HepG2 (cell line): ENCODE data around the gene WDR53. TPM values are rescaled to one million over a fixed set of nuclear protein-coding genes. Genes with fewer than 3 reads are reported as not detected.
"Not testable (repeated sequence)": the region's sequence is repeated elsewhere in the genome, so short reads cannot be mapped to it uniquely, and the experiment has no call there.

Experiments
- ATAC-seq: fragments of 200-7000 bp; cut with Tn5 transposase; 3 replicates; pipeline ENCODE4 v1.9.1; 2020; ENCODE audit warnings: mild to moderate bottlenecking, moderate library complexity
- BruUV-seq: library from RNA; stranded (reverse); fragments of 400-500 nt; replicated peaks from 2 replicates; lab custom pipeline; 2021; lab: Mats Ljungman, UMichigan
- CTCF ChIA-PET: fragments of 300-600 bp; formaldehyde crosslinking; extraction: SDS; loops from one replicate; lab custom pipeline; 2021; ENCODE audit warnings: low total read pairs, inconsistent platforms, low intra/inter-chr PET ratio; lab: Yijun Ruan, JAX
- POLR2A ChIA-PET: fragments of 350-600 bp; sonication (Branson Sonifier 250); formaldehyde crosslinking; loops from one replicate; lab custom pipeline; 2020; ENCODE audit warnings: antibody characterized with exemption, inconsistent platforms; lab: Yijun Ruan, JAX
- DNase-seq: peaks from one replicate; pipeline ENCODE4 v3.0.0-alpha.2; 2015; ENCODE audit warnings: low spot score
- FAIRE-seq: peaks from 3 replicates; lab custom pipeline; 2011; peaks lifted over from hg19 to GRCh38; lab: Jason Lieb, UNC
- H2AFZ ChIP-seq: one replicate; pipeline ENCODE4 v1.6.1; 2011; ENCODE audit warnings: low read length, inconsistent platforms
- H3K27ac ChIP-seq: fragments of 300-600 bp; 3 replicates; pipeline ENCODE4 v1.8.0; 2011; ENCODE audit warnings: mixed run types, mild to moderate bottlenecking, mixed read lengths, low read length, inconsistent platforms; ENCODE audit not compliant: insufficient read depth; ENCODE audit errors: extremely low read length
- H3K27me3 ChIP-seq, 2 experiments: fragments of 200-600 bp in 1 of 2; 2 replicates in 1 of 2; 3 replicates in 1 of 2; pipeline versions ENCODE4 v1.6.0 to v1.8.0; 2011; ENCODE audit warnings: low read length in 2 of 2, mild to moderate bottlenecking in 2 of 2, moderate library complexity in 2 of 2, inconsistent platforms in 1 of 2; ENCODE audit not compliant: insufficient read depth in 2 of 2, control insufficient read depth in 1 of 2
- H3K36me3 ChIP-seq, 2 experiments: fragments of 200-600 bp in 1 of 2; replicated peaks in 1 of 2; 2 replicates in 1 of 2; 3 replicates in 1 of 2; pipeline versions ENCODE4 v1.5.1 to v1.8.0; 2011; ENCODE audit warnings: low read length in 2 of 2, inconsistent platforms in 1 of 2; ENCODE audit not compliant: insufficient read depth in 2 of 2, control insufficient read depth in 1 of 2
- H3K4me1 ChIP-seq: 2 replicates; pipeline ENCODE4 v1.5.1; 2012; ENCODE audit warnings: low read length, inconsistent platforms; ENCODE audit not compliant: insufficient read depth
- H3K4me2 ChIP-seq: 2 replicates; pipeline ENCODE4 v1.6.0; 2011; ENCODE audit warnings: low read depth, low read length, inconsistent platforms
- H3K4me3 ChIP-seq, 3 experiments: fragments of 200-600 bp in 1 of 3; sonication (generic), shearing (Covaris generic) in 1 of 3; replicated peaks in 1 of 3; 2 replicates each; pipeline ENCODE4 v1.5.1; 2011 to 2016; ENCODE audit warnings: low read length in 3 of 3, inconsistent platforms in 2 of 3, low read depth in 2 of 3, mild to moderate bottlenecking in 2 of 3, control low read depth in 1 of 3, mixed read lengths in 1 of 3; ENCODE audit not compliant: insufficient read depth in 1 of 3
- H3K79me2 ChIP-seq: one replicate; pipeline ENCODE4 v1.6.1; 2011; ENCODE audit warnings: low read length, inconsistent platforms; ENCODE audit not compliant: insufficient read depth
- H3K9ac ChIP-seq: 2 replicates; pipeline ENCODE4 v1.6.0; 2011; ENCODE audit warnings: mild to moderate bottlenecking, low read depth, low read length, inconsistent platforms; ENCODE audit not compliant: insufficient read depth
- H3K9me3 ChIP-seq: 2 replicates; pipeline ENCODE4 v1.5.1; 2012; ENCODE audit warnings: mild to moderate bottlenecking, low read length
- H4K20me1 ChIP-seq: 2 replicates; pipeline ENCODE4 v1.6.0; 2011; ENCODE audit warnings: inconsistent platforms, mild to moderate bottlenecking, low read length, moderate library complexity; ENCODE audit not compliant: insufficient read depth
- HNF4A ChIP-seq: sonication (generic); formaldehyde crosslinking; IDR thresholded peaks from 2 replicates; pipeline ENCODE4 v1.4.0; 2020; ENCODE audit warnings: missing genetic modification reagents
- MTF1 ChIP-seq: sonication (generic); formaldehyde crosslinking; IDR thresholded peaks from 2 replicates; pipeline ENCODE4 v1.5.0; 2020; ENCODE audit warnings: missing genetic modification reagents
- WGBS: methylation state at CpG from one replicate; pipeline ENCODE4 v1.1.6; 2017; ENCODE audit warnings: low lambda C conversion rate; 5-methylcytosine and 5-hydroxymethylcytosine counted together
- in situ Hi-C: cut with HindIII; loops from 2 replicates; pipeline ENCODE4 v1.10.0; 2017; ENCODE audit warnings: low pct_unique_long_range_greater_than_20kb; ENCODE audit not compliant: extremely low pct_ligation_motif_present
- intact Hi-C: fragments of 100-400 bp; cut with micrococcal nuclease; formaldehyde crosslinking; loops from one replicate; pipeline ENCODE4 v1.10.0; 2022; ENCODE audit not compliant: unreplicated experiment
- polyA plus RNA-seq, 8 experiments: library from polyadenylated mRNA; depleted of rRNA in 3 of 8; stranded (reverse) in 7 of 8; unstranded in 1 of 8; fragments of >200 nt; fragmentation: Illumina TruSeq in 4 of 8; extraction: Trizol in 4 of 8; gene quantifications; 2 replicates each; pipeline versions ENCODE4 v1.2.1 to v1.2.3, GENCODE V29; 2011 to 2016; ENCODE audit warnings: low read depth in 4 of 8, missing spikeins in 1 of 8, mixed read lengths in 1 of 8; ENCODE audit not compliant: insufficient read depth in 1 of 8
- total RNA-seq, 5 experiments: library from RNA; depleted of rRNA; stranded (reverse); fragments of >200 nt; fragmentation: Illumina TruSeq; extraction: Trizol; gene quantifications; 2 replicates each; pipeline ENCODE4 v1.2.3, GENCODE V29; 2016; ENCODE audit warnings: low read depth in 1 of 5

WDR53 gene
- total and polyA plus RNA-seq, 2 of the 13 experiments (the other 11 are each of a cell fraction or from before 2014, with no cell fraction given): 3.5 to 7.7 TPM

GRCh38 chr3:196572389-196572788 is 4.0 kb upstream of the WDR53 start:
- in situ Hi-C loops: no loop called here
- no peak overlapping the region for H3K9ac ChIP-seq
- TF ChIP-seq HNF4A (CRISPR knock-in tag) (no peak), MTF1 (CRISPR knock-in tag) (no peak)
- ATAC-seq (no peak), DNase-seq (no peak), FAIRE-seq (no peak)
- peaks cover 67% of the 10 kb centered on the region for H3K79me2 ChIP-seq
- ChIA-PET POLR2A (no interaction called here), CTCF (no interaction called here)
- no peak overlapping the region for H2AFZ ChIP-seq
- H4K20me1 ChIP-seq: no peaks in the 10 kb centered on the region
- peaks cover 33% of the 10 kb centered on the region for H3K4me1 ChIP-seq
- no peaks in the 10 kb centered on the region for H3K9me3 ChIP-seq
- 42% methylated on average over 1 of the region's 1 CpG for WGBS
- H3K27me3 ChIP-seq: peaks cover 0 to 3% of the 10 kb centered on the region in 2 experiments; a peak in 1 of 5 replicates
- no peak overlapping the region for H3K4me3 ChIP-seq
- H3K27ac ChIP-seq: no peak overlapping the region
- intact Hi-C loops: no loop called here
- peak overlapping the region; percentile 29; the same call in 1 of the 2 replicates for H3K4me2 ChIP-seq
- no TSS peak for BruUV-seq
- H3K36me3 ChIP-seq: peaks cover 0 to 1% of the 10 kb centered on the region in 2 experiments; a peak in 2 of 5 replicates

DNA sequence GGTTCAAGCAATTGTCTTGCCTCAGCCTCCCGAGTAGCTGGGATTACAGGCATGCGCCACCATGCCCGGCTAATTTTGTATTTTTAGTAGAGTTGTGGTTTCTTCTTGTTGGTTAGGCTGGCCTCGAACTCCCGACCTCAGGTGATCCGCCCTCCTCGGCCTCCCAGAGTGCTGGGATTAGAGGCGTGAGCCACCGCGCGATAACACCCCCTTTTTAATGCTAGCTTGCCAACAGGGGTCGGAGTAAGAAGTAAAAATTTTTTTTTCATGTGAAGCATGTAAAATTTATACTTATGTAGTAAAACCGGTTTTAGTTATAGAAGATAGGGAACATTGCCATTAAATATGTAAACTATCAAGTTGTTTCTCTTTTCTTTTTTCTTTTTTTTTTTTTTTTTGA is 2.0 kb upstream of the WDR53 start:
- FAIRE-seq, H4K20me1 ChIP-seq, H2AFZ ChIP-seq, intact Hi-C loops, DNase-seq, BruUV-seq, ATAC-seq, H3K36me3 ChIP-seq, H3K9me3 ChIP-seq, H3K27me3 ChIP-seq, H3K9ac ChIP-seq, H3K27ac ChIP-seq, CTCF ChIA-PET, in situ Hi-C loops, POLR2A ChIA-PET, H3K4me3 ChIP-seq: not testable (repeated sequence)
- Histone ChIP-seq H3K4me2 (peak overlapping the region; percentile 78), H3K4me1 (peaks cover 39% of the 10 kb centered on the region), H3K79me2 (peaks cover 62% of the 10 kb centered on the region)
- 97% methylated on average over 13 of the region's 13 CpGs for WGBS
